ENCODE measurements around the gene PDE4D. TPM values are rescaled to one million over a fixed set of nuclear protein-coding genes. Genes with fewer than 3 reads are reported as not detected.

Gene PDE4D
- total and polyA plus RNA-seq, 2 donors (not counting 3 experiments of a cell fraction or from before 2014, with no cell fraction given), result 34.5 to 51.2 TPM

- dilution Hi-C loops (cut with MboI; ENCODE audit: extremely low pct_ligation_motif_present, low sequenced_read_pairs), result no loop called here
- CTCF ChIA-PET, result interaction anchor here (1.3 to 2.6 kb wide), 3 partner anchors 19 to 118 kb away, joined by 3 to 12 read pairs (median 3); no protein-coding TSS in a partner anchor
Measured at GRCh38 chr5:59791617-59792016, 101.9 kb downstream of the PDE4D start.

DNA sequence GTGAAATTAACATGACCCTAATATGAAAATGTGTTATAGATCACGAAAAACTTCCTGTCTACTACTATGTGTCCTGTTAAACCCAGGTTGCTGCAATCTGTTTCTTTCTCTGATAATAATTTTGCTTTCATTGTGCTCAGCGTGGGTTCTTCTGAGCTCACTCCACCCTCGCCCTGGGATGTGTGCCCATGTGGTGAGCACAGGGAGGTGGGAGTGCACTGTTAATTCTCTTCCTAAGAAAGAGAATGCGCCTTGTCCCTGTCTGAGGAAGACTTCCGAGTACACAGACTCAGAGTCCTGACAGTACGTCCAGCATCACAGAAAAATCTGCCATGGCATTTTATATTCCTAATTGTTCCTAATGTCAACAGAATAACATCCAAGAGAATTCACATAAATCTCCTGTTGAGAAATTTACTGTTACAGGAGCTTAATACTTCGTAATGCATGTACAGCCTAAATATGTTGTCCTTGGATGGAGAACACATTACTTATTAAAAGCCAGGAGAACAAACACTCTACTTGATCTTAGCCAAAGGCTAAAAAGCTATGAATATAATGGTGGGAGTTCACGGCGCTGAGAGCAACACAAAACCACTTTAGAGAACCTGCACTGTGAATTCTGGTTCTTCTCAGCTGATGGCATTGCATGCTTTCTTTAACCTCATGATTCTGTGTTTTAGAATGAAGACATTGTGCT is 102.6 kb downstream of the PDE4D start:
- dilution Hi-C loops (cut with MboI; ENCODE audit: extremely low pct_ligation_motif_present, low sequenced_read_pairs) (no loop called here), intact Hi-C loops (cut with micrococcal nuclease) (loop anchor here (1.0 to 10.0 kb wide), 6 partner anchors 8 to 756 kb away; no protein-coding TSS in a partner anchor)
- Histone ChIP-seq H3K4me1 (ENCODE audit: control insufficient read depth, extremely low read depth, insufficient read depth, low read length) (peaks cover 34% of the 10 kb centered on the region), H3K9me1 (replicated peaks; ENCODE audit: control insufficient read depth, extremely low read depth, insufficient read depth, low read length) (no peaks in the 10 kb centered on the region), H3K27ac (ENCODE audit: insufficient read depth, low read depth, low read length) (peak overlapping the region; percentile 94), H3K79me2 (ENCODE audit: control insufficient read depth, insufficient read depth, low read length) (no peaks in the 10 kb centered on the region), H3K4me2 (ENCODE audit: insufficient read depth, low read length) (peak overlapping the region; percentile 83), H2AFZ (ENCODE audit: low read depth, low read length) (peak overlapping the region; percentile 4), H3K36me3 (ENCODE audit: control insufficient read depth in 2 of 2, extremely low read depth in 1 of 2, insufficient read depth in 2 of 2, low read length in 2 of 2) (no peaks in the 10 kb centered on the region), H3K27me3 (ENCODE audit: control insufficient read depth in 2 of 2, insufficient read depth in 2 of 2, low read length in 2 of 2) (no peaks in the 10 kb centered on the region), H4K20me1 (replicated peaks; ENCODE audit: control insufficient read depth, extremely low read depth, insufficient read depth, low read length) (no peaks in the 10 kb centered on the region), H3K9ac (replicated peaks; ENCODE audit: extremely low read depth, insufficient read depth, low read length) (peak overlapping the region; percentile 88), H3K9me3 (replicated peaks; ENCODE audit: control insufficient read depth, insufficient read depth, low read length) (no peaks in the 10 kb centered on the region), H3K4me3 (replicated peaks in 1 of 3; ENCODE audit: insufficient read depth in 1 of 3, low read depth in 1 of 3, low read length in 3 of 3) (peak overlapping the region in 2 of 3 experiments; percentile 6 to 44)
- FAIRE-seq (no peak), DNase-seq (ENCODE audit: low read depth, low spot score) (no peak)
- POLR2A ChIA-PET, result interaction anchor here (0.6 kb wide), 2 partner anchors 18 to 303 kb away, joined by 3 read pairs; no protein-coding TSS in a partner anchor
- BruUV-seq (replicated peaks), result TSS peak; percentile 93
- CTCF ChIA-PET, result interaction anchor here (0.7 to 3.0 kb wide), 11 partner anchors 9 to 904 kb away, joined by 3 to 25 read pairs (median 3); no protein-coding TSS in a partner anchor
- TF ChIP-seq CTCF (IDR thresholded peaks at IDR 0.05; ENCODE audit: extremely low read depth in 1 of 2, insufficient read depth in 1 of 2, low read depth in 1 of 2, low read length in 2 of 2) (no peak), POLR2AphosphoS5 (IDR thresholded peaks at IDR 0.05; ENCODE audit: insufficient read depth, low read depth, low read length) (no peak), EZH2 (IDR thresholded peaks at IDR 0.05; ENCODE audit: borderline replicate concordance, low read depth, low read length, severe bottlenecking) (no peak), POLR2A (IDR thresholded peaks at IDR 0.05; ENCODE audit: low read depth, low read length) (no peak), MYC (IDR thresholded peaks at IDR 0.05; ENCODE audit: low read depth, low read length) (no peak), FOS (IDR thresholded peaks at IDR 0.05; ENCODE audit: borderline replicate concordance, insufficient read depth, low read length) (no peak), GATA2 (IDR thresholded peaks at IDR 0.05; ENCODE audit: insufficient read depth, insufficient read length, low read depth, low read length) (no peak), JUN (IDR thresholded peaks at IDR 0.05; ENCODE audit: borderline replicate concordance, insufficient read depth, insufficient read length, low read depth) (no peak)
- TF ChIP-seq, protein P1, sequence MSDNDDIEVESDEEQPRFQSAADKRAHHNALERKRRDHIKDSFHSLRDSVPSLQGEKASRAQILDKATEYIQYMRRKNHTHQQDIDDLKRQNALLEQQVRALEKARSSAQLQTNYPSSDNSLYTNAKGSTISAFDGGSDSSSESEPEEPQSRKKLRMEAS (IDR thresholded peaks at IDR 0.05; ENCODE audit: insufficient read depth, insufficient read length), result no peak

More at GRCh38 chr5:59791617-59792016, 101.9 kb downstream of the PDE4D start:
- intact Hi-C loops (cut with micrococcal nuclease), result loop anchor here (2.0 to 10.0 kb wide), 2 partner anchors 229 to 757 kb away; no protein-coding TSS in a partner anchor
- H3K79me2 ChIP-seq (ENCODE audit: control insufficient read depth, insufficient read depth, low read length), result no peaks in the 10 kb centered on the region
- H3K4me2 ChIP-seq (ENCODE audit: insufficient read depth, low read length), result no peak overlapping the region
- BruUV-seq (replicated peaks), result no TSS peak
- H3K27ac ChIP-seq (ENCODE audit: insufficient read depth, low read depth, low read length), result no peak overlapping the region
- no peaks in the 10 kb centered on the region for H3K9me3 ChIP-seq (replicated peaks; ENCODE audit: control insufficient read depth, insufficient read depth, low read length)
- H4K20me1 ChIP-seq (replicated peaks; ENCODE audit: control insufficient read depth, extremely low read depth, insufficient read depth, low read length), result no peaks in the 10 kb centered on the region
- H2AFZ ChIP-seq (ENCODE audit: low read depth, low read length), result no peak overlapping the region
- H3K4me3 ChIP-seq (replicated peaks in 1 of 3; ENCODE audit: insufficient read depth in 1 of 3, low read depth in 1 of 3, low read length in 3 of 3), result no peak overlapping the region
- H3K36me3 ChIP-seq (ENCODE audit: control insufficient read depth in 2 of 2, extremely low read depth in 1 of 2, insufficient read depth in 2 of 2, low read length in 2 of 2), result no peaks in the 10 kb centered on the region
- TF ChIP-seq FOS (IDR thresholded peaks at IDR 0.05; ENCODE audit: borderline replicate concordance, insufficient read depth, low read length) (no peak), JUN (IDR thresholded peaks at IDR 0.05; ENCODE audit: borderline replicate concordance, insufficient read depth, insufficient read length, low read depth) (no peak), GATA2 (IDR thresholded peaks at IDR 0.05; ENCODE audit: insufficient read depth, insufficient read length, low read depth, low read length) (no peak), POLR2A (IDR thresholded peaks at IDR 0.05; ENCODE audit: low read depth, low read length) (no peak), POLR2AphosphoS5 (IDR thresholded peaks at IDR 0.05; ENCODE audit: insufficient read depth, low read depth, low read length) (no peak), EZH2 (IDR thresholded peaks at IDR 0.05; ENCODE audit: borderline replicate concordance, low read depth, low read length, severe bottlenecking) (no peak), MYC (IDR thresholded peaks at IDR 0.05; ENCODE audit: low read depth, low read length) (no peak)
- POLR2A ChIA-PET, result no interaction called here
- DNase-seq (ENCODE audit: low read depth, low spot score), result no peak
- no peak for FAIRE-seq
- peak overlapping the region; percentile 88 for H3K9ac ChIP-seq (replicated peaks; ENCODE audit: extremely low read depth, insufficient read depth, low read length)
- no peaks in the 10 kb centered on the region for H3K27me3 ChIP-seq (ENCODE audit: control insufficient read depth in 2 of 2, insufficient read depth in 2 of 2, low read length in 2 of 2)
- no peaks in the 10 kb centered on the region for H3K9me1 ChIP-seq (replicated peaks; ENCODE audit: control insufficient read depth, extremely low read depth, insufficient read depth, low read length)
- H3K4me1 ChIP-seq (ENCODE audit: control insufficient read depth, extremely low read depth, insufficient read depth, low read length), result peaks cover 28% of the 10 kb centered on the region

Measured in endothelial cell of umbilical vein (primary cell).